ENCODE measurements around the gene SIRT7.

The SIRT7 gene

DNA sequence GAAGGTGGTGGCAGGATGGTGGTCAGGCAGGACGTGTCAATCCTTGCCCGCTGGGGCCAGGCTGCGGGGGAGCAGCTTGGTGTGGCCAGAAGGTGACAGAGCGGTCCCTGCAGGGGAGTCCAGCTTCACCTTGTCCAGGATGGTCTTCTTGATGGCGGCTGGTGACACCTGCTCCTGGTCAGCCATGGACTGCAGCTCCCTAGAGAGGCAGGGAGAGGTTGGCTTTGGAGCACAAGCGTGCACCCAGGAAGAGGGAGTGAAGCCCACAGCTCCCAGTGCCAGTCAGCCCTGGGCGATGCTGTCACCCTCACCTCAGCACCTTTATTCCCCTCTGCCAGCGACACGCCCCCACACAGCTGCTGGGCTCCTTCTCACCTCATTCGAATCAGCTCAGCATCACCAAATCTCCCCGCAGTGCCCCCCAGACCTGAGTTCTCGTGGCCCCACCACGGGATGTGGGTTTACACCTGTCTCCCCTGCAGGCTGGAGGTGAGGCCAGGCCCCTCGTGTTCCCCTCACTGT is 15.3 kb upstream of the SIRT7 start:
- no peak for DNase-seq

DNA sequence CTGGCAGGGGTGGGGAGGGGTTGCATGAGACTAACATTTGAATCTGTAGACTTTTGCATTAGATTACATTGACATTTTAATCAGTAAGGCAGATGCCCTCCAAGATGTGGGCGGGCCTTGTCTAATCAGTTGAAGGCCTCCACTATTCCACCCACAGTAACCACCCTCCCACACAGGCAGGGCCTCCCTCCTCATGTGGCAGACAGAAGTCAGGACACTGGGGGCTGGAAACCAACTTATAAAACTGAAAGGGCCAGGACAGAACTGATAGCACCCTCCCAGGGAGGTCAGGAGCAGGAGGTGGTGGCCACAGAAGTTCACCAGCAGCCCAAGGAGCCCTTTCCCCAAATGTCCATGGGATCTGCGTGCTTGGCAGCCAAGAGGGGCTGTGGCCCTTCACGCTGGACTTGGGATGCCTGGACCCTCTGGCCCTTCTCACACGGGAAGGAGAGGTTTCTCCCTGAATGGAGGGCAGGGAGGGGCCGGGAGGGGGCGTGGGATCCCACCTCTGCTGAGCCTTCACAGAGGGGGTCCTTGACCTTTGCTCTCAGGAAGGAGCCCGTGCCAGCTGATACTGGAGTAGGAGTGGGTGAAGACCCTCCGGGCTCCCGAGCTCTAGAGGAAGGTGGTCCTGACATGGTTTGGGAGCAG is 14.5 kb upstream of the SIRT7 start:
- no peak for DNase-seq

DNA sequence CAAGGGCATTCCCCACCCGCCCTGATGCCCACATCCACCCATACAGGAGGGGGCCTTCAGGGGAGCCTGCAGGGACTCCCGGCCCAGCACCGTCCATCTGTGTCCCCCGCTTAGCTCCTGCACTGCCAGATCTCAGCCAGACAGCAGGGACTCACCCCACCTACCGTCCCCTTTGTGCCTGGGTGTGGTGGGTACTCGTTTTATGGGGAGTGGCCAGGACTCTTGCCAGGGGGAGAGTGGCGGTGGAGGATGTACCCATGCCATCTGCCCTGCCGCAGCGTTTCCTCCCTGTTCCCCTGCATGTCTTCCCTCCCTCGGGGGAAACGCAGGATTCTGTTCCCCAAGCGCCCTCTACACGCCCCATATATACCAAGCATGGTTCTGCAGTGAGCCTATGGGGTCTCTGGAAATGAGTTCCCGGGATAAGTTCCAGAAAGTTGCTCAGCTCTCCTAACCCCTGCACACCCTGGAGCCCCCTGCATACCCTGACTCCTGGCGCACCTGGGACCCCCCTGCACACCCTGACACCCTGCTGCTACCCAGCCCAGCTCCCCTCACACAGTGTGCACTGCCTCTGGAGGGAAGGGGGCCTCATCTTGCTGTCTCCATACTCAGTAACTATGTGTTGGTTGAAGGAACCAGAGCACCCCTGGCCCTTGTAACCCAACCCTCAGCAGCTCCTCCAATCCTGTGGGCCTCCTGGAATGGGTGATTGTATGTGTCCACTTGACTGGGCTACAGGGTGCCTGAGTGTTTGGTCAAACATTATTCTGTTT is 13.8 kb upstream of the SIRT7 start:
- DNase-seq, result no peak

DNA sequence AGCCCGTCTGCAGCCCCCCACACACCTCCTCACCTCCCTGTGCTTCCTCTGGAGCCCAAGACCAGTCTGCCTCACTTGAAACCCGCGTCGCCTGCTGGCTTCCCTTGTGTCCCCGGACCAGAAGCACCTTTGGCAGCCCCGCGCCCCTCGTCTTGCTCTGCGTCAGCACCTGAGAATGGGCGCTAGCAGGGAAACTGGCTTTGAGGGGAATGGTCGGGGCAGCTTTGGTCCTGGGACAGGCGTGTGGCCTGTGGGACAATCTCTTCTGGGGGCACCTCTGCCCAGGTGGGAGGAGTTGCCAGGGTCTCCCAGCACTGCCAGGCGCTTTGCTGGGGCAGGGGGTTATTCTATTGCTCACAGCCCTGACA is 13.2 kb upstream of the SIRT7 start:
- no peak for DNase-seq

DNA sequence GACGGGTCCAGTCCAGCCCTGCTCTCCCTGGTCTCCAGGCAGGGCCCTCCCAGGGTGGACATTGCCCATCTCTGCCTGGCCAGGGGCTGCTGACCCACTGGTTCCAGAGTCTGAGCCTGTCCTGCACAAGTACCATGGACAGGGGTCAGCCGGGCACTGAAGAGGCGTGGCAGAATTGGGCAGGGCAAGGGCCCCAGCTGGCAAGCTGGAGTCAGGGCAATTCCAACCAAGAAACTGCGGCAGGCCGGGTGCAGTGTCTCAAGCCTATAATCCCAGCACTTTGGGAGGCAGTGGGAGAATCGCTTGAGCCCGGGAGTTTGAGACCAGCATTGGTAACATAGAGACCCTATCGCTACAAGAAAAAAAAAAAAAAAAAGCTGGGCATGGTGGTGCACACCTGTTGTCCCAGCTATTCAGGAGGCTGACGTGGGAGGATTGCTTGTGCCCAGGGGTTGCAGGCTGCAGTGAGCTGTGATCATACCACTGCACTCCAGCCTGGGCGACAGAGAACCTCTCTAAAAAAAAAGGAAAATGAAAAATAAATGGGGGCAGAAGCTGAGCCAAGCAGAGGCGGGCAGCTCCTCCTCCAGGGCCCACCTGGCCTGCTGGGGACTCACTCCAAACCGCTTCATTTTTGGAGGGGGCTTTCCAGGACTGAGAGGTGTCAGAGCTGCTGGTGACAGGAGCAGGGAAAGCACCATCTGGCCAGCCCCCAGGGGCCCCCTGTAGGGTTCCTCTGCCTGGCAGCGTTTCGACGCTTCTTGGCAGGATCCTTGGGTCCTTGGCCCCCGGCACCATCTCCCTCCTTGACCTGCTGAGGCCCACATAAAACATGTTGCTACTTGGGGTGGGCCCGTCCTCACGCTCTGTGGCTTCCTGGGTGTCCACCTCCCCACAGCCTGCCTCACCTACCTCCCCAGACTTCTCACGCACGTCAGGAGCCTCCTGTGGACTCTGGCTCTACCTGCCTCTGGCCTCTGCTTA is 12.5 kb upstream of the SIRT7 start:
- no peak for DNase-seq

DNA sequence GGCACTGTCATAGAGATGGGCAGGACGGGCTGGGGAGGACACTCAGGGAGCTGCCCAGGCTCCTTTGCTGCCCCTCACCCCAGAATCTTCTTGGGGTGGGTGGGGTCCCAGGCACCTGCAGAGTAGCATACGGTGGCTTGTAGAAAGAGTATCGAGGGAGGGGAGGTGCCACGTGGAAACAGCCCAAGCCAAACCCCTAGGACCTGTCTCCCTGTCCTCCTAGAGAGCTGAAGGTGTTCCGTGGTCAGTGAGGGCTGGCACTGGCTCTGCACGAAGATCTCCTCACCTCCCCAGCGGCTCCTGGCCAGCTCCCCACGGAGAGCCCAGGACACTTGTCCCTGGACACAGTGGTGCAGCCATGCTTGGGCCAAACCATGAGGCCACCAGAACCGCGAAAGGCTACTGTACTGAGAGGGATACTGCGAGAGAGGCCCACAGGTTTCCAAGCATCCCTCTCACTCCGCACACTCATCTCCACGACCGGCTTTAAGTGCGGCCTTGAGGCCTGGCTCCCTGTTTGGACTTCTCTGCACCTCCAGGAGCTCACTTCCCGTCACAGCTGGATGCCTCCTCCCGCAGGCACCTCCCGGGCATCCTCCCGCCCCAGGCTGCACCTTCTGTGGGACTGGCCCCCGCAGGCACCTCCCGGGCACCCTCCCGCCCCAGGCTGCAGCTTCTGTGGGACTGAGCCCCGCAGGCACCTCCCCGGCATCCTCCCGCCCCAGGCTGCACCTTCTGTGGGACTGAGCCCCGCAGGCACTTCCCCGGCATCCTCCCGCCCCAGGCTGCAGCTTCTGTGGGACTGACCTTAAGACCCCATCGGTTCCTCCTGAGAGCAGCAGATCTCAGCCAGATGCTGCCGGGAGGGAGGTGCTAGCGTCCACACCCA is 11.5 kb upstream of the SIRT7 start:
- DNase-seq, result no peak

DNA sequence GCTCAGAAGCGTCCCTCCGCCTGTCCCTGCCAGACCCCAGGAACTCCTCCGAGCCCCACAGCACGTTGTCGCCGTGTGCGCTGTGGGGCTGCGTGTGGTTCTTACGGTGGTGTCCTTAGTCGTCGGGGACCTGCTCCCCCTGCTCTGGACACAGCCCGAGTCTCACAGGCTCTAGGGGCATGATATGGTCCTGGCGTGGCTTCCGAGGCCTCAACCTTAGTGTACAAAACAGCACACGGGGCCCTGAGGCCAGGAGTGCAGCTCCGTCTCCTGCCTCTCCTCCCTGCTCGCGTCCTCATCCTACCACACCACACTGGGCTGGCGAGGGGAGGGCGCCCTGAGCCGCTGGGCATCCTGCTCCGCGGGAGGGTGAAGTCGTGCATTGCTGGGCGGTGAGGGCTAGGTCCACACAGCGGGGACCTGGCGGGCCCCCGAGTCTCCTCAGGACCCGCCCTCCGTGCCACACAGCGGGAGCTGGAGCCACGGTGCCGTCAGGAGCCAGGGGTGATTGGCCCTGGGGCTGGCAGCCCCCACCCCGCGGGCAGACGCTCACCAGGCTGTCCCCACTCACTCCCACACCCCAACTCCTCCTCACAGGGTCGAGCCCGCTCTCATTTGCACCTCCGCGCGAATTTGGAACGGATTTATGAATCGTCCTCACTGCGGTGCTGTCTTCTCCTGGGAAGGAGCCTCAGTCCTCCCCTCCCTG is 10.7 kb upstream of the SIRT7 start:
- no peak for DNase-seq

DNA sequence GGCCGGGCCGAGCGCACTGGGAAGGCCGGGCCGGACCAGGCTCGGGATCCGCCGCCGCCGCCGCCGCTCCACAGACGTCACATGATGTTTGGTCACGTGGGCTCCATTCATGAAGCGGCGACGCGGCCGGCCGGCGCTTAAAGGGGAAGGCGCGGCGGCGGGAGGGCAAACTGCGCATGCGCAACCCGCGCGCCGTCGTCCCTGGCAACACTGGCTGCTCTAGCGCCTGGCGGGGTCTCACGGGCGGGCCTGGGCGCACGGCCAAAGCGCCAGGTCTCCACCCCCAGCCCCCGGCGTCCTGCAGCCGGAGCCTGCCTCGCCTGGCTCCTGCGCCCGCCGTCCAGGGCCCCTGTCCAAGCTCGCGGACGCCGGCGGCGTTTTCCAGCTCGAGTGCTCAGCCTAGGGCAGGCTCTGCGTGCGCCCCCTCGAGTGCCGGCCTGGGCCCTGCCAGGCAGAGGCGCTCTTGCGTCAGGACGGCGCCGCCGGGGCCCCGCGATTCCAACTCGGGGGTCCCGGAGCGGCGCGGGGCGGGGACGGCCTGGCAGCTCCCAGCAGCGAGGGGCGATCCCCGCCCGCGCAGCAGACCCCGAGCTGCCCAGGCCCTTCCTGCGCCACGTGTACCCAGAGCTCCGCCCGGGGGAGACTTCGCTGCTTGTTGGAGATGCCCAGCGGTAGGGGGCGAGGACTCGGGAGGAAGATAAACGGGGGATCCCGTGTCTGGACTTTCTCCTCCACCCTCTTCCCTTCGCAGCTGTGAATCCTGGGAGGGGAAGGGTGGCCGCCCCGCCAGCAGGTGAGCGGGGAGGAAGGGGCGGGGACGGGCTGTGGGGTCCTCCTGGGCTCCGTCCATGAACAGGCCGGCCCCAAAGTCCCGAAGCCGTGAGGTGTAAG is 9.9 kb upstream of the SIRT7 start, which contains the start of gene MAFG:
MAFG (minus strand) TSS at position 83 of the 891 bp plus-strand sequence. CDS start 4,550 bp downstream, outside the sequence.
- peak; percentile 35 to 96 (median 86) for DNase-seq

DNA sequence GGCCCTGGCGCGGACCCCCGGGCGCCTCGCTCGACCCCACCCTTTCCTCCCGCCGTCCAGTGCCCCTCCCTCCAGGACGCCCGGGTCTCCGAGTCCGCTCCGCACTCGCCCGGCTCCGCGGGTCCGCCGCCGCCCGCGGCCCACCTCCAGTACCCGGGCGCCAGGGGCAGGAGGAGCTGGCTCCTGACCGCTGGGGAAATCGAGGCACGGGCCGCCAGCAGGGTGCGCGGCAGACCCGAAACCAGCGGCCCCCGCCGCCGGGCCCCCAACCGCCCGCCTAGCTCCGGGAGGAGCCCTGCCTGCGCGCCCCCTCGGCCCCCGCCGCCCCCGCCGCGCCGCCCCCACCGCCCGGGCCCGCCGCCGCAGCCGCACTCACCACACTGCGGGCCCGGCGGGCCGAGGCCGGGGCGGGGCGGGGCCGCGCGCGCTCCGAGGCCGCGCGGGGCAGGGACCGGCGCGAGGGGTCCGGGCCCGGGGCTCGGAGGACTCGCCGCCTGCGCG is 9.2 kb upstream of the SIRT7 start:
- no peak for DNase-seq

DNA sequence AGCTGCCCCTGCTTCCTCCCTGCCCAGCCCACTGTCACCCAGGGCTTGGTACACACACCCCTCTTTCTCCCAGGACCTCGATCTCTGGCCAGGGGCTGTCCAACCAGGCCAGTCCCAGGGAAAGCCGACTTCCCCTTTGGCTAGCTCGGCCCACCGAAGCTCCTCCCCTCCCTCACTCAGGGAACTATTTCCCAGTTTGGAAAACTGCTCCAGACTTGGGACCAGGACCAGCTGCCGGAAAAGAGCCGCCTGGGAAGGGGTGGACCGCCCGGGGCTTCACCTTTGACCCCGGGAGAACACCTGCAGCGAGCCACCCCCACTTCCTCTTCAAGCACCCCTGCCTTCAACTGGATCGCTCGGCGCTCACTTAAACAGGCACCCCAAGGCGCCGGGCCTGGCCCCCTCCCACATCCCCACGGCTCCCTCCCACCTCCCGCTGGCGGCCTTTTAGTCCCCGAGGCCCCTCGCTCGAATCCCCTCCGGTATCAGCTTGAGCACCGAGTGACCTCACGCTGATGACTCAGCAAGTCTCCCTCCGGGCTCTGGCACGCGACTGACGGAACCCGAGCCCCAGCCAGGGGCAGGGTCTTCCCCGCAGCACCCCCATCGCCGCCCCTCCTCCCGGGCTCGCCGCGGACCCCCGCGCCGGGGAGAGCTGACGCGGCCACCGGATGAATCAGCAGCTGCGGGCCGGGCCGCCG is 8.6 kb upstream of the SIRT7 start:
- peak in 41 of 58 donors; percentile 13 to 65 (median 45) for DNase-seq

DNA sequence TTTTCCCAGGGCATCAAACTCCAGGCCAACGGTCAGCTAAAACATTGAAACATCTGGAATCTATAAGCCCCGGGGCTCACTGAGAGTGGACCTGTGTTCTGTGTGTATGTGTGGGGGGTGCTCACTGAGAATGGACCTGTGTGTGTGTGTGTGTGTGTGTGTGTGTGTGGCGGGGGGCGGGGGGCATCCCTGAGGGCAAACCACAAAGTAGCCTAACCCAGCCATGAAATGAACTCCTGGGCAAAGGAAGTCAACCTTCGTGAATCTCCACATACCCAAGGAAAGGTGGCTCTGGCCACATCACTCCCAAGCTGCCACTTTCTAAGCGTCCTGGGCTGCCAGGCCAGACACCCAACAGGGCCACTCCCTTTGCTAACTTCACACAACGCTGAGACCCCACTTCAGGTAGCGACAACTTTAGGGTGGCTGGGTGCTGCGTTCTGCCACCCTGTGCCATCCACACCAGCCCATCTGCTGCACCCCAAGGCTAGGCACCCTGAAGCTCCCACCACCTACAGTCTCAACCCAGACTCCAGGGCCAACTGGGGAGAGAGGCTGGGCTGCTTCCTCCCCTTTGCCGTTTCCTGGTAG is 8.0 kb upstream of the SIRT7 start:
- DNase-seq, result no peak

DNA sequence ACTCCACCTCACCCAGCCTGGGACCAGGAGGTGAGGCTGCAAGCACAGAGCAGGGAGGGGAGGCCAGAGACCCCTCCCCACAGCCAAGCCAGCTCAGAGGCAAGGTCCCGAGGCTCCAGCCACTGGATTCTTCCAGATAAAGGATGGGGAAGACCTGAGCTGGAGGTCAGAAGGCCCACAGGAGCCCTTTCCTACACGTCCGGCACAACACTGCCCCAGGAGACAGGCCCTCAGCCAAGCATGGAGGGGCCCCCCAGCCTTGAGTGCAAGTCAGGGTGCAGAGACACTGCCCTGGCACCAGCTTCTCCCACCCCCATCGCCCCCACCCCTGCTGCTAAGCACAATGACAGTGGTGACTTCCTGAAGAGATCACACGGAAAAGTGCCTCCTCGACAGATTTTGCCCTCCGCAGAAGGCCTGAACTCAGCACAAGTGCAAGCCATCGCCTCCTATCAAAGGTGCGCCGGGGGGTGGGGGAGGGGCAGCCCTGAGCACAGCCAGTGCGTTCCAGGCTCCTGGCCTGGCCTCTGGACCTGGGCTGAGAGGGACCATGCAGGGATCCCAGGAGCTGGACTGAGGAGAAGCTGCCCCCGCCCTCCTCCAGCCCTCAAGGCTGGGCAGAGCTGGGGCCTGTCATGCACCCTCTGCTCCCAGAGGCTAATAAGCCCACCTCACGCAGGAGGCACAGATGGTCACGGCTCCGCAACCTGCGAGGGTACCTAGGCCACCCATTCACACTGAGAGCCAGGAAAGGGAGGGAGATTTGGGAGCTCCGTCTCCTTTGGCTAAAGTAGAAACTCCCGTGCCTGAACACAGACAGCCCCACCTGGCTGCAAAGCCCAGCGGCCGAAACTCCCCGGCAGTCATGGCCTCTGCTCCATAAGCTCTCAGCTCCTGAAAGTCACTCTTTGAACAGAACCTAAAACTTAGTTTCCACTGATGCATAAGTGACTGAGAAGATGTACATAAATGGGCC is 6.9 kb upstream of the SIRT7 start:
- no peak for DNase-seq

DNA sequence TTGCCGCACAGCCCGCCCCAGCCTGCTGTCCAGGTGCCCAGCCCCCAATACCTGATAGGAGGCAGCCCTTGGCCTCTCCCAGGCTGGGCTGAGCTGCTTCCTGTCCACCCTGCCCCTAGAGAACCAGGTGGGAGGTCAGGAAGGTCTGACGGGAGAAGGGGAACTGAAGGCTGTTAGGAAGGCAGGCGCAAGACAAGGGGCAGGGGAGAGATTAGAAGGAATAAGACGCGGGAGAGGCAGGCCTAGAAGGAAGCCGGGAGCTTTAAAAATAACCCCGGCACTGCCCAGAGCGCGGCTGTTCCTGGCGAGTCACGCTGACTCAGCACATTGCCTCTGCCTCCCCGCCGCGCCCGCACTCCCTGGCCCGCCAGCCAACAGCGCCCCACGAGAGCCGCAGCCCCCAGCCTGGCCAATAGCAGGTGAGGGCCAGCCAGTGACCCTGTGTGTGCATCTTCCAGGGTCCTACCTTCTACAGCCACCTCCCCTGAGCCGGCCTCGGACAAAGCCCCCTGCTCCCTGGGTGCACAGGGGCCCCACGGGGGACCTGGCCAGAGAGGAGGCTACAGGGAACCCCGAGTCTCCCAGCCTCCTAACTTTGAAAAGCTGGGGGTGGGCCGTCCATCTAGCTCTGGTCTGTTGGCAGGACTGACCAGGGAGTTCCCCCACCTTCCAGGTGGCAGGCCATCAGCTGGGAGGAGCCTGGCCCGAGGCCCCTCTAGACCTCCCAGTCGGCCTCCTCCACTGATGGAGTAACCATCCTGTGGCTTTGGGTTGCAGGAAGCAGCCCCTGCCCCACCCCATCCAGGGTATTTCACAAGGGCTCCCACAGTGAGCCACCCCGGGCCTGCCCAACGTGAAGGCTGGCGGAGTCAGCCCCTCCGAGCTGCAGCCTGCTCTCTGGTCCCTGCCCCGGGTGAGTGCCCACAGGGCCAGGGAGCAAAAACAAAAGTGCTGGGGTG is 5.6 kb upstream of the SIRT7 start:
- DNase-seq, result peak in 41 of 58 donors; percentile 8 to 69 (median 38)

DNA sequence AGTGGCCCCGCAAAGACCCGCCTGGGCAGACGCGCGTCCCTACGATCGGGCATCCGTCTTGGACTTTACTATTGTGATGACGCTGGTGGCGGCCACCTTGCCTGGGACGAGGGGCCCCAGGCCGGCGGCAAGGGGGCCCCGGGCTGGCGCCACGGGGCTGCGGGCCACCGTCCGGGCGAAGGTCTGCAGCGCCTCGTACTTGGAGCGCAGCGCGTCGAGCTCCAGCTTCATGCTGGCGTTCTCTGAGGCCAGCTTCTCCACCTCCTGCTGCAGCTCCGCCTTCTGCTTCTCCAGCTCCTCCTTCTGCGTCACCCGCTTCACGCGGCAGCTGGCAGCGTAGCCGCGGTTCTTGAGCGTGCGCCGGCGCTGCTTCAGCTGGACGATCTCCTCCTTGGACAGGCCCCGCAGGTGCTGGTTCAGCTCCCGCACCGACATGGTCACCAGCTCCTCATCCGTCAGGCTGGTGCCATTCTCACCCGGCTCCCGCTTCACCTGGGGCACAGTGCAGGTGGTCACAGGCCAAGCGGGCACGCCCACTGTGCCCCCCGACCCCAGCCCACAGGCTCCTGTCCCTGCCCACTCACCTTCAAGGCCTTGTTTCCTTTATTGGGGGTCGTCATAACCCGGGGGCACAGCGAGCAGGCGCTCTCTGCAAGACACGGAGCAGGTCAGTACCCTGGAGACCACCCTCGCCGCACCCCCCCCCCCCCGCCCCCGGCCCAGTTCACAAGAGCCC is 4.8 kb upstream of the SIRT7 start:
- DNase-seq, result no peak
